K562 (cell line): ENCODE measurements around the gene NUDT22. TPM values are rescaled to one million over a fixed set of nuclear protein-coding genes. Genes with fewer than 3 reads are reported as not detected.

Experiments used
- ATAC-seq: fragments of 200-7000 bp; cut with Tn5 transposase; 3 replicates; pipeline ENCODE4 v1.9.1; 2020; ENCODE audit warnings: moderate library complexity
- BruUV-seq: library from RNA; stranded (reverse); fragments of 400-500 nt; replicated peaks from 2 replicates; lab custom pipeline; 2021; lab: Mats Ljungman, UMichigan
- CTCF ChIA-PET: fragments of 300-600 bp; formaldehyde crosslinking; extraction: SDS; loops from one replicate; lab custom pipeline; 2021; ENCODE audit warnings: low intra/inter-chr PET ratio; lab: Yijun Ruan, JAX
- POLR2A ChIA-PET: fragments of 300-600, 350-650 bp; sonication (Branson Sonifier 250); formaldehyde crosslinking; extraction: SDS; loops from one replicate; lab custom pipeline; 2021; ENCODE audit warnings: antibody characterized with exemption, inconsistent platforms; lab: Yijun Ruan, JAX
- DNase-seq, 4 experiments: peaks; one replicate each; pipeline versions ENCODE4 v3.0.0 to v3.0.0-alpha.2; 2011 to 2018; ENCODE audit warnings: low spot score in 3 of 4, mixed read lengths in 3 of 4; ENCODE audit errors: extremely low read depth in 1 of 4
- FAIRE-seq: peaks from 2 replicates; lab custom pipeline; 2011; peaks lifted over from hg19 to GRCh38; lab: Jason Lieb, UNC
- H2AFZ ChIP-seq: 2 replicates; pipeline ENCODE4 v1.6.0; 2011; ENCODE audit warnings: low read depth, low read length, control low read depth, inconsistent platforms
- H3K27ac ChIP-seq: fragments of 200-600 bp; 3 replicates; pipeline ENCODE4 v1.8.0; 2011; ENCODE audit warnings: low read depth, mild to moderate bottlenecking, control low read depth, inconsistent platforms, low read length, moderate library complexity, mixed read lengths; ENCODE audit errors: extremely low read depth
- H3K27me3 ChIP-seq, 2 experiments: fragments of 300-600 bp in 1 of 2; 2 replicates in 1 of 2; 3 replicates in 1 of 2; pipeline versions ENCODE4 v1.6.0 to v1.8.0; 2011; ENCODE audit warnings: inconsistent platforms in 2 of 2, low read length in 2 of 2, mild to moderate bottlenecking in 1 of 2, mixed read lengths in 1 of 2, moderate library complexity in 1 of 2; ENCODE audit not compliant: control insufficient read depth in 2 of 2, insufficient read depth in 2 of 2
- H3K36me3 ChIP-seq: fragments of 300-600 bp; 3 replicates; pipeline ENCODE4 v1.8.0; 2011; ENCODE audit warnings: mild to moderate bottlenecking, low read length, inconsistent platforms; ENCODE audit not compliant: control insufficient read depth, insufficient read depth
- H3K4me1 ChIP-seq, 2 experiments: fragments of 200-600 bp in 1 of 2; replicated peaks in 1 of 2; 2 replicates in 1 of 2; 3 replicates in 1 of 2; pipeline versions ENCODE4 v1.5.1 to v1.8.0; 2011; ENCODE audit warnings: inconsistent platforms in 2 of 2, low read length in 2 of 2, mild to moderate bottlenecking in 1 of 2, mixed read lengths in 1 of 2, moderate library complexity in 1 of 2; ENCODE audit not compliant: control insufficient read depth in 2 of 2, insufficient read depth in 2 of 2
- H3K4me2 ChIP-seq: 2 replicates; pipeline ENCODE4 v1.6.1; 2011; ENCODE audit warnings: low read length, control low read depth, inconsistent platforms, mixed read lengths; ENCODE audit not compliant: insufficient read depth
- H3K4me3 ChIP-seq: fragments of 200-600 bp; sonication (generic), shearing (Covaris generic); 2 replicates; pipeline ENCODE4 v1.5.1; 2016; ENCODE audit warnings: control low read depth, inconsistent platforms
- H3K79me2 ChIP-seq: fragments of 200-600 bp; 3 replicates; pipeline ENCODE4 v1.8.0; 2011; ENCODE audit warnings: low read length, inconsistent platforms; ENCODE audit not compliant: control insufficient read depth, insufficient read depth
- H3K9ac ChIP-seq, 2 experiments: 2 replicates each; pipeline versions ENCODE4 v1.6.0 to v1.6.1; 2011; ENCODE audit warnings: low read depth in 2 of 2, low read length in 2 of 2, control low read depth in 1 of 2, inconsistent platforms in 1 of 2, mild to moderate bottlenecking in 1 of 2, mixed read lengths in 1 of 2; ENCODE audit not compliant: insufficient read depth in 1 of 2
- H3K9me1 ChIP-seq: one replicate; pipeline ENCODE4 v1.6.0; 2011; ENCODE audit warnings: inconsistent platforms, mild to moderate bottlenecking, low read length, moderate library complexity; ENCODE audit not compliant: control insufficient read depth, insufficient read depth
- H3K9me3 ChIP-seq: replicated peaks from 2 replicates; pipeline ENCODE4 v1.5.1; 2011; ENCODE audit warnings: low read depth, low read length, inconsistent platforms; ENCODE audit not compliant: control insufficient read depth, insufficient read depth
- H4K20me1 ChIP-seq: replicated peaks from 2 replicates; pipeline ENCODE4 v1.6.1; 2011; ENCODE audit warnings: low read length, inconsistent platforms, mixed read lengths; ENCODE audit not compliant: control insufficient read depth, insufficient read depth
- ARID4B ChIP-seq: sonication (generic); formaldehyde crosslinking; IDR thresholded peaks from 2 replicates; pipeline ENCODE4 v1.8.0; 2022; ENCODE audit warnings: mild to moderate bottlenecking, missing genetic modification reagents
- CREB1 ChIP-seq, 2 experiments: sonication (generic) in 1 of 2; formaldehyde crosslinking in 1 of 2; IDR thresholded peaks; 2 replicates each; pipeline versions ENCODE4 v1.6.1 to v1.8.0; 2012 to 2022; ENCODE audit warnings: inconsistent platforms in 1 of 2, mild to moderate bottlenecking in 1 of 2, missing genetic modification reagents in 1 of 2, moderate library complexity in 1 of 2
- FOXA3 ChIP-seq, 2 experiments: fragments of 450-650 bp in 1 of 2; sonication (generic) in 1 of 2; formaldehyde crosslinking; IDR thresholded peaks in 1 of 2; conservative IDR thresholded peaks in 1 of 2; 2 replicates each; pipeline versions ENCODE4 v1.4.0 to v1.8.0; 2020 to 2022; ENCODE audit warnings: mild to moderate bottlenecking in 2 of 2, missing genetic modification reagents in 1 of 2
- RBFOX2 ChIP-seq: fragments of 200-400 bp; formaldehyde crosslinking; IDR thresholded peaks from 2 replicates; pipeline ENCODE4 v1.6.1; 2017; ENCODE audit warnings: low read depth, mild to moderate bottlenecking, low read length, moderate library complexity
- ZNF224 ChIP-seq: sonication (generic); formaldehyde crosslinking; IDR thresholded peaks from 2 replicates; pipeline ENCODE4 v1.8.0; 2022; ENCODE audit warnings: mild to moderate bottlenecking, missing genetic modification reagents
- ZNF316 ChIP-seq: fragments of 450-650 bp; IDR thresholded peaks from 2 replicates; pipeline ENCODE4 v1.6.1; 2016
- WGBS: fragments of 100-300 bp; shearing (Covaris generic); methylation state at CpG from one replicate; pipeline ENCODE4 v1.1.6; 2016; ENCODE audit warnings: low coverage, mixed read lengths; ENCODE audit not compliant: insufficient coverage; ENCODE audit errors: missing lambda C conversion rate; 5-methylcytosine and 5-hydroxymethylcytosine counted together
- in situ Hi-C: fragments of 300-500 bp; cut with MboI; formaldehyde crosslinking; loops from 4 replicates; pipeline ENCODE4 v1.15.0; 2018; ENCODE audit warnings: inconsistent platforms, mixed read lengths
- intact Hi-C: fragments of 100-400 bp; cut with micrococcal nuclease; formaldehyde crosslinking; loops from 2 replicates; pipeline ENCODE4 v1.14.2; 2022
- polyA plus RNA-seq, 8 experiments: library from polyadenylated mRNA; depleted of rRNA in 4 of 8; stranded (reverse) in 5 of 8; unstranded in 3 of 8; fragments of >200 nt; fragmentation: Nextera tagmentation in 2 of 8; fragmentation: Illumina TruSeq in 1 of 8; extraction: Ambion mirVana in 2 of 8; extraction: Trizol in 1 of 8; gene quantifications; 2 replicates each; pipeline versions ENCODE4 v1.2.1 to v1.2.3, GENCODE V29; 2011 to 2014; ENCODE audit warnings: inconsistent platforms in 1 of 8, missing spikeins in 1 of 8
- total RNA-seq, 7 experiments: library from RNA; depleted of rRNA in 6 of 7; stranded (reverse); fragments of >200 nt in 6 of 7; fragmentation: Illumina TruSeq in 2 of 7; extraction: Trizol in 2 of 7; gene quantifications; 2 replicates each; pipeline versions ENCODE4 v1.2.1 to v1.2.3, GENCODE V29; 2011 to 2021; ENCODE audit warnings: low replicate concordance in 1 of 7

The NUDT22 gene
- total and polyA plus RNA-seq, 9 of the 15 experiments (the other 6 are each of a cell fraction or from before 2014, with no cell fraction given): 6.3 to 92.6 (median 37.4) TPM

GRCh38 chr11:64203421-64204079 lies 22.5 kb upstream of the NUDT22 start:
- BruUV-seq: no TSS peak
- Histone ChIP-seq H2AFZ (no peak overlapping the region), H3K27ac (peak overlapping the region; percentile 20; the same call in 2 of the 3 replicates), H3K36me3 (peaks cover 86% of the 10 kb centered on the region), H3K9me1 (peaks cover 4% of the 10 kb centered on the region), H3K9me3 (no peaks in the 10 kb centered on the region), H3K79me2 (peaks cover 30% of the 10 kb centered on the region), H3K4me1 (peaks cover 30 to 50% of the 10 kb centered on the region in 2 experiments), H3K4me3 (no peak overlapping the region), H4K20me1 (no peaks in the 10 kb centered on the region; the same call in 1 of the 2 replicates), H3K27me3 (no peaks in the 10 kb centered on the region), H3K4me2 (no peak overlapping the region), H3K9ac (peak overlapping the region in 1 of 2 experiments; percentile 74; a peak in 2 of 4 replicates)
- TF ChIP-seq ZNF316 (no peak), RBFOX2 (peak; percentile 29; the same call in 1 of the 2 replicates)
- in situ Hi-C loops: no loop called here
- ATAC-seq (no peak), DNase-seq (no peak), FAIRE-seq (no peak)
- WGBS: 91% methylated on average over 27 of the region's 27 CpGs
- ChIA-PET POLR2A (interaction anchor here (0.7 to 8.2 kb wide), 2 partner anchors 99 to 119 kb away, joined by 3 to 68 read pairs; partner anchors contain the start of genes CATSPERZ and ESRRA), CTCF (interaction anchor here (0.7 to 1.8 kb wide), 4 partner anchors 66 to 163 kb away, joined by 4 to 11 read pairs (median 8); no protein-coding TSS in a partner anchor)
- intact Hi-C loops: loop anchor here (1.0 kb wide), 2 partner anchors 67 to 101 kb away; no protein-coding TSS in a partner anchor

- ChIA-PET CTCF (interaction anchor here (0.7 to 1.8 kb wide), 4 partner anchors 65 to 163 kb away, joined by 4 to 11 read pairs (median 8); no protein-coding TSS in a partner anchor), POLR2A (interaction anchor here (0.6 to 8.2 kb wide), 9 partner anchors 13 to 153 kb away, joined by 3 to 77 read pairs (median 6); partner anchors contain the start of genes CATSPERZ, ESRRA, NUDT22 and TRPT1)
- Histone ChIP-seq H3K36me3 (peaks cover 86% of the 10 kb centered on the region), H3K9ac (peak overlapping the region in 1 of 2 experiments; percentile 49; a peak in 2 of 4 replicates), H3K4me3 (no peak overlapping the region), H3K27me3 (no peaks in the 10 kb centered on the region), H2AFZ (no peak overlapping the region), H3K9me3 (no peaks in the 10 kb centered on the region), H3K9me1 (peaks cover 8% of the 10 kb centered on the region), H3K4me2 (no peak overlapping the region), H3K27ac (peak overlapping the region; percentile 29; the same call in 2 of the 3 replicates), H3K79me2 (peaks cover 35% of the 10 kb centered on the region), H3K4me1 (peaks cover 35 to 55% of the 10 kb centered on the region in 2 experiments), H4K20me1 (no peaks in the 10 kb centered on the region; the same call in 1 of the 2 replicates)
- 86% methylated on average over 16 of the region's 16 CpGs for WGBS
- in situ Hi-C loops (no loop called here), intact Hi-C loops (loop anchor here (1.0 kb wide), 2 partner anchors 66 to 100 kb away; no protein-coding TSS in a partner anchor)
- DNase-seq (no peak), ATAC-seq (no peak), FAIRE-seq (no peak)
- TSS peak; percentile 31 for BruUV-seq
- no peak for TF ChIP-seq CREB1 (IDR thresholded peaks at IDR 0.05)
- no peak for TF ChIP-seq CREB1 (CRISPR knock-in tag; IDR thresholded peaks at IDR 0.05)
- no peak for TF ChIP-seq ZNF224 (CRISPR knock-in tag)
- peak; percentile 20; the same call in 1 of the 2 replicates for TF ChIP-seq RBFOX2
- 0 out of 4 replicates have a peak, but pooled peaks of 1 of the 2 experiments have one; percentile 20 for TF ChIP-seq FOXA3 (CRISPR knock-in tag; conservative IDR thresholded peaks at IDR 0.05 in 1 of 2, IDR thresholded peaks at IDR 0.05 in 1 of 2)
- TF ChIP-seq ARID4B (CRISPR knock-in tag): peak; percentile 32; the same call in 1 of the 2 replicates
Measured at GRCh38 chr11:64204080-64204440, 22.0 kb upstream of the NUDT22 start.
